PC-9 (cell line): ENCODE measurements around the gene TRIM15.

Experiments
- EZH2 ChIP-seq: fragments of 200-600 bp; sonication (generic); IDR thresholded peaks from 2 replicates; pipeline ENCODE4 v1.8.0; 2017; ENCODE audit warnings: antibody characterized with exemption, low read depth
- TF ChIP-seq, protein P1 (sequence below): fragments of 200-600 bp; sonication (generic); conservative IDR thresholded peaks from 2 replicates; pipeline ENCODE4 v1.6.1; 2017; ENCODE audit warnings: mixed run types, antibody characterized with exemption, mild to moderate bottlenecking, moderate library complexity

DNA sequence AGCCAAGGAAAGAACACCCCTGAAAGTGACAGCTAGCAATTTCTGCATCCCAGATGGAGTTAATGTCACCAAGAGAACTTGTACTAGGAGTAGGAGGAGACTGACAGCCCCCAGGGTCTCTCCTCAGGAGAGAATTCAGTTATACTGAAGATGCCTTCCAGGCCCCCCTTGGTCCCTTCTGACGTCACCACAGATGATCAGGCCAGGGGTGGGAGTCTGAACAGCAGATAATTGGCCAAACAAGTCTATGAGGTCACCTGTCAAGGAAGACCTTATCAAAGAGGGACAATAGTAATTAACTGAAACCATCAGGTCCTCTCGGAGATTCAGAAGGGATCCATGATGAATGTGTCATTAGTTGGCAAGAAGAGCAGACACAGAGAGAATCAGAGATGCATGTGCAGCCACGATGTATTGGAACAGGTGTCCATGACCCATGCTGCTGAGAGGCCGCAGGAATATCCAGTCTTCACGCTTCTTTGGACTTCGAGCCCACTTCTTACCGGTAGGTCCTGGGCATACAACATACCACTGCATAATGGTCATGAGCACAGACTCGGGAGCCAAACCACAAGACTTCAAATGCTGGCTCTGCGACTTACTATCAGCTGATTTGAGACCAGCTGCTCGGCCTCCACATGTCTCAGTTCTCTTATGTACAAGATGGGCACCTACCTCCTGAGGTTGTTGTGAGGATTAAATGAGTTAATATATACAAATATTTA lies 12.5 kb upstream of the TRIM15 start:
- TF ChIP-seq, protein P1, sequence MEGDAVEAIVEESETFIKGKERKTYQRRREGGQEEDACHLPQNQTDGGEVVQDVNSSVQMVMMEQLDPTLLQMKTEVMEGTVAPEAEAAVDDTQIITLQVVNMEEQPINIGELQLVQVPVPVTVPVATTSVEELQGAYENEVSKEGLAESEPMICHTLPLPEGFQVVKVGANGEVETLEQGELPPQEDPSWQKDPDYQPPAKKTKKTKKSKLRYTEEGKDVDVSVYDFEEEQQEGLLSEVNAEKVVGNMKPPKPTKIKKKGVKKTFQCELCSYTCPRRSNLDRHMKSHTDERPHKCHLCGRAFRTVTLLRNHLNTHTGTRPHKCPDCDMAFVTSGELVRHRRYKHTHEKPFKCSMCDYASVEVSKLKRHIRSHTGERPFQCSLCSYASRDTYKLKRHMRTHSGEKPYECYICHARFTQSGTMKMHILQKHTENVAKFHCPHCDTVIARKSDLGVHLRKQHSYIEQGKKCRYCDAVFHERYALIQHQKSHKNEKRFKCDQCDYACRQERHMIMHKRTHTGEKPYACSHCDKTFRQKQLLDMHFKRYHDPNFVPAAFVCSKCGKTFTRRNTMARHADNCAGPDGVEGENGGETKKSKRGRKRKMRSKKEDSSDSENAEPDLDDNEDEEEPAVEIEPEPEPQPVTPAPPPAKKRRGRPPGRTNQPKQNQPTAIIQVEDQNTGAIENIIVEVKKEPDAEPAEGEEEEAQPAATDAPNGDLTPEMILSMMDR: no peak
- TF ChIP-seq EZH2: no peak
